GM19395 (cell line): ENCODE measurements around the gene SGCA.
A peak's percentile ranks its signal among the peaks of the same experiment; 100 is the strongest.

Source experiments
- ATAC-seq: cut with Tn5 transposase; IDR thresholded peaks from one replicate; pipeline ENCODE4 v1.9.1; 2021; ENCODE audit warnings: mild to moderate bottlenecking, moderate library complexity; ENCODE audit not compliant: unreplicated experiment

Gene SGCA

GRCh38 chr17:50134206-50135110 lies 31.3 kb upstream of the SGCA start:
- no peak for ATAC-seq

- no peak for ATAC-seq
Measured at GRCh38 chr17:50135316-50136095, 30.3 kb upstream of the SGCA start.

- ATAC-seq: no peak
Measured at GRCh38 chr17:50136096-50136687, 29.6 kb upstream of the SGCA start.

GRCh38 chr17:50137042-50137441 lies 28.8 kb upstream of the SGCA start:
- ATAC-seq: no peak

GRCh38 chr17:50139185-50139783 lies 26.5 kb upstream of the SGCA start:
- no peak for ATAC-seq

GRCh38 chr17:50139950-50140885 lies 25.6 kb upstream of the SGCA start:
- peak; percentile 73 for ATAC-seq

GRCh38 chr17:50141026-50141744 lies 24.6 kb upstream of the SGCA start:
- no peak for ATAC-seq

- no peak for ATAC-seq
Measured at GRCh38 chr17:50141745-50142110, 24.1 kb upstream of the SGCA start.

- no peak for ATAC-seq
Measured at GRCh38 chr17:50143461-50144176, 22.2 kb upstream of the SGCA start.

GRCh38 chr17:50144355-50144754 lies 21.4 kb upstream of the SGCA start:
- ATAC-seq: no peak

GRCh38 chr17:50144845-50145531 lies 20.8 kb upstream of the SGCA start:
- no peak for ATAC-seq

GRCh38 chr17:50145532-50146229 lies 20.1 kb upstream of the SGCA start:
- ATAC-seq: no peak

- ATAC-seq: no peak
Measured at GRCh38 chr17:50146230-50146926, 19.4 kb upstream of the SGCA start.

- no peak for ATAC-seq
Measured at GRCh38 chr17:50146927-50147665, 18.7 kb upstream of the SGCA start.

- no peak for ATAC-seq
Measured at GRCh38 chr17:50147841-50148225, 18.0 kb upstream of the SGCA start.
